GM19468 (cell line): Measurements from ENCODE around the gene TTLL5.

Experiments
- ATAC-seq: cut with Tn5 transposase; IDR thresholded peaks from one replicate; pipeline ENCODE4 v1.9.1; 2021; ENCODE audit warnings: mild to moderate bottlenecking, moderate library complexity, moderate number of reproducible peaks; ENCODE audit not compliant: unreplicated experiment; ENCODE audit errors: extremely low read depth

The TTLL5 gene

DNA sequence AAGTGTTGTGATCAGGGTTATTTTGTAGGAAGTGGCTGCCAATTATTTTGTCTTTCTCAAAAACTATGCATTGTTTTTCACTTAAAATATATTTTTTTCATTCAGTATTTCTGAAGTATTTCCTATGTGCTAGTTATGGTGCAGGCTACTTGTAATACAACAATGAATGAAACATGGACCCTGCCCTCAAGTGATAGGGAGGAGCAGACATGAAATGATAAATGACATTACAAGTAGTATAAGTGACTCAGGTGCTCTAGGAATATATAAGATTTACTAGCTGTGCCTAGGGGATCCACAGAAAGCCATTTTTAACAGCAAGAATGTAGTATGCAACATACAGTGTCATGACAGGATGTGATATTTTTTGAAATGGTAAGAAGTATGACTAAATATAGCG, 65.3 kb downstream of the TTLL5 start:
- no peak for ATAC-seq

DNA sequence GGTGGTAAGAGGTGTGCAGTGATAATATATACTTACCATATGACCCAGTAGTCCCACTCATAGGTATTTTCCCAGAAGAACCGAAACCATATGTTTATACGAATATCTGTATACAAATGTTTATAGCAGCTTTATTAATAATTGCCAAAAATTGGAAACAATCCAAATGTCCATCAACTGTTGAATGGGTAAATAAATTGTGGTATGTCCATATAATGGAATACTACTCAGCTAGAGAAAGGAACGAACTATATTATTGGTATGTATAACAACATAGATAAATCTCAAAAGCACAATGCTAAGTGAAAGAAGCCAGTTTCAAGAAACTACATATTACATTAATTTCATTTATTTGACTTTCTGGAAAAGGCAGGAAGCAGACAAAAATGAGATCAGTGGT, 66.1 kb downstream of the TTLL5 start:
- no peak for ATAC-seq

DNA sequence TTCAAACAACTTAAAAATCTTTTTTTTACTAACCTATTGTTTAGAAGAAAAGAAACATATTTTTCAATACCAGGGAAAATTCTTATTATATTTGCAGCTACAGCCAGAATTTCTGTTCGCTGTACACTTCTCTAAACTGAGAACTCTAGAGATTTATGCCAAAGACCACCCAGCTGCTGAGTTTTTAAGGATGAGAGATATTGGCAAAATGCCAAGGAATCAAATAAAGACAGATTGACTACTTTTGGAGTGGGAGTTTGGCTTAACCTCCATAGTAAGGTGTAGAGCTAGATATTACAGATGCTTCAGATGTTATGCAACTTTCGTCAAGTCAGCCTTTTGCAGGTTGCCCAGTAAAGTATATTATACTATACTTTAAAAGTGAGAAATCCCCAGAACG, 71.8 kb downstream of the TTLL5 start:
- ATAC-seq = no peak

DNA sequence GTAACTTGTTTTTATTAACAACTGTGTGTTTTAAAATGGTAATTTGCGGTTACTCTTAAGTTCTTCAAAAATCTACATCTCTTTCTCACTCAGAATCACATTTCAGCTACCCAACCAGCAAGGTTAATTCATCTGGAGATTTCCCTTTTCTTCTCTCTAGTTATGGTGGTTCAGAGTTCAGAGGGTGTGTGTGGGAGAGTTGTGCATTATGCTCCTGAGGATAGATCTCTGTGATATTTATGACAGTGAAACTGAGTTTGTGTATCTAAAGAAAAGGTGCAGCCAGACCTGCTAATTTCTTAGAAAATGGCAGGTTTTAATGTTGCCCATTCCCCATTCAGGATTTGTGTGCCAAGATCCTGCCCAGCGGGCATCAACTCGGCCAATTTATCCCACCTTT, 73.8 kb downstream of the TTLL5 start:
- ATAC-seq = no peak

DNA sequence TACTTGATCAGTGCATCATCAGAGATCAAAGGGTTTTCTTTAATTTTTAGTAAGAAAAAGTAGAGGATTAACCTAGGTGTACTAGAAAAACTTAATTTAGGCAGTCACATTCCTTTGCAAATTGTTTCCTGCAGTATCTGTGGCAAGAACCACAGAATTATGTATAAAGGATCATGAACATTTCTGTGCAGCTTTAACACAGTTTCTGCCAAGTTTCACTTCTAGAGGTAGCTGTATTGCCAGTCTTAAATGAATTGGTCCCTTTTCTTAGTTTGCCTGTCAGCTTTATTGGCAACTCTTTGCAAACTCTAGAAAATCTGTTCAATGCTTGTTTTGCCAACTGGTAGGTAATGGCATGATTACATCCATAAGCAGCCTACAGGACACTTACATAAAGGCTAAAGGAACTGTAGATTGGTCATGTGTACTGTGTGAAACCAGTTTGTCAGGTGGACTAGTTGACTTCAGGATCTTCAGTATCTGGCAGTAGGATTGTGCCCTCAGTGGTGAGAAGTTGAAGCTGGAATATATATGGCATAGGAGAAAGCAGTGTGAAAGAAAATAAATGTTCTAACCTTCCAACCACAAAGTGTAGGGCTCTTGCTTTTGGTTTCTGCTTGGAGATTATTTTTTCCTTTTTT, 75.9 kb downstream of the TTLL5 start:
- ATAC-seq = no peak

DNA sequence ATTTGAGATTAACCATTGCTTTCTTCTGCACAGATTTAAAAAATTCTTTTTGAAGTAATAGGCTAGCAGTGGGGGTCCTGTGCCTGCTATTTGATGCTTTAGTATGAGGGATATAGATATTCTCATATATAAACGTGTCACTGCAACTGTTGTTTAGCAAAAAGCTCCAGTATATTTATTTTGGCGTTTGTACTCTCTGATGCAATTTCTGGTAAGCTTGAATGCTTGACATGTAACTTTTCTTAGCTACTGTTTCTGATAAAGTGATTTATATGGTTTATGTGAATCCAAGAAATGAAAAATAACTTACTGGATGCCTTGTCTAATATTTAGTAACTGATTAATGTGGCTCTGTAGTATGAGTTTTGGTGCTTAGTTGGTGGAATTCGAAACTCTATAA, 77.1 kb downstream of the TTLL5 start:
- no peak for ATAC-seq

DNA sequence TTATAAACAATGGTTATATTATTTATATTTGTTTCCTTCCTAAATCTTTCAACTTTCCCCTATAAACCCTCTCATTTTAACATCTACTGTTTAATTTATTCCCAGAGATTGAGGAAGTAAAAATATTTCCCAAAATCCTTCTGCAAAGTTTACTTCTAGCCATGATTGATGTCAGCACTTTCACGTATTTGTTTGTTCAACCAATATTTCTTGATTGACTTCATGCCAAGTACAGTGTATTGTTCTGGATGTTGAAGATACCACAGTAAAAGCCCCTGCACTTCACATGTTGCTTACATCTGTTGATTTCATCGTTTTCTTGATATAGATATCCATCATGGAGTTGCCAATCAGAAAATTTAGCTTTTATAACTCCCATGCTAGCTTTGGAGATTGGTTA, 81.8 kb downstream of the TTLL5 start:
- ATAC-seq = no peak

DNA sequence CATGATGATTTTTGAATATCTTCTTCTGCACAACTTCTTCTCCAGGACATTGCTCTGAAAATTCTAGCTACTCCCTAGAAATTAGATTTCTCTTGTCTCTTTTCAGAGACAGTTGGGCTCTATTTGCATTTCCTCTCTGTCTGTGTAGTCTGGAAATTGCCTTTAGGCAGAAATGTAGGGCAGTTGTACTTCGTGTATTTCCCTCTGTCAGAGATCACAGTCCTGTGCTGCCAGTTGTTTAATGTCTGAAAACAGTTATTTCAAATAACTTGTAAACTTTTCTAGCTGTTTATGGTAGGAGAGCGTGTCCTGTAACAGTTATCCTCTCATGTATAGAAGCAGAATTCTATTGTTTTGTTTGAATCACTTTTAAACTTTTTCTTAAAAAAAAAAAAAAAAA, 86.9 kb downstream of the TTLL5 start:
- ATAC-seq = no peak

DNA sequence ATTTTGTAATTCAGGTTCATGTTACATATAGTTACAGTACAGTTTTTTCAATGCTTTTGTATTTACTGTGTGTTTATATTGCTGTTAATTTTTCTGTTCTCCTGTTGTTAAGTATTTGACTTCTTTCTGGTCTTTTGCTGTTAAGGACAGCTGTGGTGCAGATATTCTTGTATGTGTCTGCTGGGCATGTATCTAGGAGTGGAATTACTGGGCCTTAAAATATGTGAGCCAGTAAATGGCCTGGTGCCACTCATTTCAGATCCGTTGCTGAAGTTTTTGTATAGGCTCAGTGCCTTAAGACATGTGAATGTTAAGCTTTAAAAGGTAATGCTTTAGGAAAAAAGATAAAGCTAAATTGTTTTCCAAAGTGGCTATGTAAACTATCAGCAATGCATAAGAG, 87.3 kb downstream of the TTLL5 start:
- ATAC-seq = no peak

DNA sequence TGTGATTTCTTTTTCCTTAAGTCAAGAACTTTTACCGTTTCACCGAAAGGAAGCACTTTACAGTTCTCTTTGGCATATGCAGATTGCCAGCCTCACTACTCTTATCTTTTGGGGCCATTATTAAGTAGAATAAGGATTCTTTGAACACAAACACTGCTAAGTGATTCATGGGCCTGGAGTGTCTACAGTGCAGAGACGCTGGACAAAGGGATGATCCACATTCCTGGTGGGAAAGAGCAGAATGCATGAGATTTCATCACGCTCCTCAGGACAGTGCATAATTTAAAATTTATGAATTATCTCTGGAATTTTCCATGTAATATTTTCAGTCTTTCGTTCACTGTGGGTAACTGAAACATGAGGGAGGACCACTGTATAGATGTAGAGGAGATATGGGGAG, 90.2 kb downstream of the TTLL5 start:
- no peak for ATAC-seq

DNA sequence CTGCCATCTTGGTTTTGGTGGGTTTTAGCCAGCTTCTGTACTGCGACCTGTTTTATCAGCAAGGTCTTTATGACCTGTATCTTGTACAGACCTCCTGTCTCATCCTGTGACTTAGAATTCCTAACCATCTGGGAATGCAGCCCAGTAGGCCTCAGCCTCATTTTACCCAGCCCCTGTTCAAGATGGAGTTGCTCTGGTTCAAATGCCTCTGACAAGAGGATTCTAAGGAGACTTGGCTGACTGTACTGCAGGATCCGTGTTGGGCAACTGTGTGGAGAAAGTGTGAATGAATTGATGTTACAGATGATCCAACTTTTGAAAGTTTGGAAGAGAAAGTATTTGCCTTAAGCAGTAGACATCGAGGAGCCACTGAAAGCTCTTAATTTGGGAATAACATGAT, 91.0 kb downstream of the TTLL5 start:
- ATAC-seq = no peak

DNA sequence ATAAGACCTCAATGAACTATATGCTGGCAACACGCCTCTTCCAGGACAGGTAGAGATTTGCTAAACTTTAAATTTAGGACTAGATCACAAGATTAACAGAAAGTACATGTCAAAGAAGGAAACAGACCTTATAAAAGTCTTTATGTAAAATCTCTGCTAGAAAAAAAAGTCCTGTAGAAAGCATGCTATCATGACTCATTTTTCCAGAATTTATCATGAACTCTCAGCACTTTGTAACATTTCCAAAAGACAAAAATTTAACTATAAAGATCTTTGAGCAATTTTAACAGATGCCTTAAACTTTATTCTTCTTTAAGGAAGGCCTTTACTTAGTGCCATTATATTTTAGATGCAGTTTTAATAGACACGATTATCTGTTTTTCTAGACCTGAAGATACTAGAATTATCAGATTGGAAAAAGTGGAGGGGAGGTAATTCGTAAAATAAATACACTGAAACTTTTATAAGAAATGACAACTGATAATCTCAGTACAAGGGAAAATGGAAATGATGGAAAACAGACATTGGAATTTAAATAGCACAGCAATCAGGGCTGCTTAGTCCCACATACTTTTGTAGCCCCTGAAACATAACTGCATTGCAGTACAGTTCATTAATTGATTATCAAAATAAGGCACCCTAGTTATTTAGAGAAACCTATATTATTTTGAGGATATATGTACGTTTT, 92.0 kb downstream of the TTLL5 start:
- no peak for ATAC-seq

DNA sequence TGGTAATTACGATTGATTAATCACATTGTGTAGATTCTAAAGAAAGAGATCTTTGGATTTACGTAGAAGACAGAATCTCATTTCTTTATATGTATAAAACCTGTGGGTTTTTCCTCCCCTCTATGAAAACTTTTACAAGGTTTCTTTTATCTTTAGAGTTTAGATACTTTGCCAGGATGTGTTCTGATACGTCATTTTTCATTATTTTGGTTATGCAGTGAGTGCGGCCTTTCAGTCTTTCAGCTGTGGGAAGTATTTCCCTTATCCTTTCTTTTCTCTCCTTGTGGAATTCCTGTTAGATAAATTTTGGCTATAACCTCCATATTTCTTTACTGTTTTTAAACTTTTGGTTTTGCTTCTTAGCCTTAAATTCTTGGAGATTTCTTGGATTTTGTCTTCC, 92.7 kb downstream of the TTLL5 start:
- ATAC-seq = no peak

DNA sequence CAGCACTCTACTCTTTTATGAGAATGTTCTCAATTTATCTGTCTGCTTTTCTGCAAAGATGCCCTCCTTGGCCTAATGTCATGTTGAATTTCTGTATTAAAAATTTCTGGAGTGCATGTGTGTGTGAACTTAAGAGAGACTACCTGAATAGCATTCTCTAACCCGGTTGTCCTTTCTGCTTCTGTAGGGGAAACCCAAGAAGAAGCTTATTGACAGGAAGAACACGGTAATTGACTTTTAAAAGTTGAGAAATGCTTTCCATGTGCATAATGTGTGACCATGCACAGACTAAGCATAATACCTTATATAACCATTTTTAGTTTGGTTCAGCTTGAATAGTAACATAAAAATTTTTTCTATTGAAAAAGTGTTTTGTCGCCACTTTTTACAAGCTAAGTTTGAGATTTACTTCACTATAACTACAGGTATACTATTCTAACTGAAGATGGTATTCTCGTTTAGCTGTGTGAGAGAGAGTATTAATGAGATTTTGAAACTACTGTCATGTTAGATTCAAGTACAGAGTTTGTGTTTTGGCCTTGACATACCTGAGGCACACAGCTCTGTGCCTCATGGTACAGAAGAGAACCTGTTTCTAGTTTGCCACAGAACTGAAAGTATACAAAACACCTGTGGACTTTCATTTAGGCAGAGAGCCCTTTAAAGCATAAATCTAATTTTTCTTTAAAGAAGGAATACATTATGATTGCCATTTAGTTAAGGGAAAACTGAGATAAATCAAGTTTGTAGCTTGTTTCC, 96.8 kb downstream of the TTLL5 start:
- no peak for ATAC-seq

DNA sequence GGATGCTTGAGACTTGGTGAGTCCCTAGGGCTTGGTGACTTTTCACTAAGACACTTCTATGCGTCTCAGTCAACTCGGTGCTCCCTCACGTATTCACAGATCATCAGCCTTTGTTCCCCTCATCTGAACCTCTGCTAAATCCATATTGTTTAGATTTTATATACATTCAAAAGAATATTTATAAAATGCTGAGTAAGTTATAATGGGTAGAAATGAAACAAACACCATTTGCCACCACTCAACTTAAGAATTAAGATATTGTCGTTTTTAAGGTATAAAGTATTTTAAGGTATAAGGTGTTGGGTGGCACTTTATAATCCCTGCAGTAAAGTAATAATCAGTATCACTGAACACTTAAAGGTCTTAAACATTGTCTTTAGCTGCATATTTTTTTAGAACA, 103.0 kb downstream of the TTLL5 start:
- ATAC-seq = no peak

DNA sequence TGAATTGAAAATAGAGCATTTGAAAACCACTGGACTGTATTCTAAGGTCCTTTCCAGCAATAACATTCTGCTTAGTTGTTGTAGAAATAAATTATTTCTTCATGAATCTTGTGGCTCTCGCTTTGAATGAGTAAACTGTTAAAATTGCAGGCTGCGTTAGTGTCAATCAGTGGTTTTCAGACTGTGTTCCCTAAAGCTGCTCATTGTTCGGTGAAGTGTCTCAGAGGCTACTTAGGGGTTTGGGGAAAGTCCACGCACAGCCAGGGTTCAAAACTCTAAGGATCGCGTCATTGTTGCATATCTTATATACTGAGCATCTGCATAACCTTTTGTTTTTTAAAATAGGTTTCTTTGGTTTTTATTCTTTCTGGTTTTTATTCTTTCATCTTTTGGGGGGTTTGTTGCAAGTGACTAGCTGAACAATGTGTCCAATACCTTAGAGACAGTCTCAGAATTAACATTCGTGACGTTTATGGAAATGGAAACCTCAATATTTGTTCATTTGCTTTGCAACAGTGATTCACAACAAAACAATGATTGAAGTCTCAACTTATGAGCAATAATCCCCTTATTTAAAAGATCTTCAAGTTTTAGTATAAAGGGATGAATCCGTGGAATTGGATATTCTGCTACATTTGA, 108.1 kb downstream of the TTLL5 start:
- ATAC-seq = no peak

DNA sequence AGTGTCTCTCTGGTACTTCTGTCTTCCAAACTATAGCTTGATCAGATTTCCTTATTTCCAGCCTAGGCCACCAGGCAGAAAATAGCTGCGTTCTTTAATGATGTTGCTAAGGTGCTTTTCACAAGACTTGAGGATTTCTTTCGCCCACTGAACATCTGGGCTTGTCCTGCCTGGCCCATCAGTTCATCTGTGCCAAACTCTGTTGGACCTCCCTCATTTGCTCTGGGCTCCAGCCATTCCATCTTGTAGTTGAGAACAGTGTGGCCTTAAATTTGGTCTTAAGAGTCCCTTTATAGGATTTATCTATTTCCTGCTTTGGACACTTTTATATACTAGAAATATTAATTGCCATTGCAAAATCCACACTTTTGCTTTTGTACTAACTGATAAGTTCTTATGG, 109.6 kb downstream of the TTLL5 start:
- no peak for ATAC-seq

DNA sequence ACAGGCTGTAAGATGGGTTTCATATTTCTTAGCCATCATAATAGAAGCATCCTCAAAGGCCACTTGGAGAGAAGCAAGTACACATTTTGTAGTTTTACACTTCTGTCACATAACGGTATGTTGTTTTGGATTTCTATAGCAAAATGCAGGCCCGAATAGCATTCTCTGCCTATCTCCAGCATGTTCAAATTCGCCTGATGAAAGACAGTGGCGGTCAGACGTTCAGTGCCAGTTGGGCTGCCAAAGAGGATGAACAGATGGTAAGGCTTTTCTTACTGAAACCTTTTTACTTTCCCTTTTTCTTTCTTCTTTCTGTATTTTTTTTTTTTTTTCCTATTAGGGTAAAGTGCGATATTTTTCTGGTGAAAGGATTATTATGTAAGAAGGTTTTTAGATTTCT, 110.5 kb downstream of the TTLL5 start:
- no peak for ATAC-seq

DNA sequence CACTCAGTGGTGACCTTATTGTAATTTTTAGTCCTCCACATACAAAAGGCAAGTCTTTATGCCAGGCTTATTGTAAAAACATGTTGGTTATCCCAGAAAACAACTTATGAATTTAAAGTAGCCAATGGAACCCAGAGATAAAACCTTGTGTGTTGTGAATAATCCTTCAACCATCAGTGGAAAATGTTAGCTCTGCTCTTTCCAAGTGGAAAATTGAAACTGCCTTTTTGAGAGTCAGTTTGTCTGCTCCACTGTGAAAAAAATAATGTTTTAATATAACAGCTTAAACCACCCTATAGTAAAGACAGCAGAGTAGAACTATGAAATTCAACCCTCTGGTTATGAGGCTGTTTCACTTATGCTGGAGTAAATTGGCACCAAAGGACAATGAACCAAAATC, 112.0 kb downstream of the TTLL5 start:
- ATAC-seq = no peak

DNA sequence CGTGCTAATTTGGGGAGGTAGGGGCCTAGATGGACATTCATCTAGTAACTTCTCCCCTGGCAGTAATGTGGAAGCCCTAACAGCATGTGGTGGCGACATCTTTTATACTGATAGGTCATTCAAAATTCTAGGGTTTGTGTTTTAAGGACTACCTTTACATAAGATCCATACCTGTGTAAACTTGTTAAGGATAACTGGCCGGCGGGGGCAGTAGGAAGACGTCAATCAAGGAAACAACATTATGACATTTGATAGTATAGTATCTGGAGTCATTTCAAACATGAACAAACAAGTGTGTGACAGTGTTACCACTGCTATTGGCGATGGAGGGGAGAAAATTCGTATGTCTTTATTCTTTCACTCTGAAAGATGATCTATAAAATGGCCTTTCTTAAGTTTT, 120.0 kb downstream of the TTLL5 start:
- no peak for ATAC-seq

DNA sequence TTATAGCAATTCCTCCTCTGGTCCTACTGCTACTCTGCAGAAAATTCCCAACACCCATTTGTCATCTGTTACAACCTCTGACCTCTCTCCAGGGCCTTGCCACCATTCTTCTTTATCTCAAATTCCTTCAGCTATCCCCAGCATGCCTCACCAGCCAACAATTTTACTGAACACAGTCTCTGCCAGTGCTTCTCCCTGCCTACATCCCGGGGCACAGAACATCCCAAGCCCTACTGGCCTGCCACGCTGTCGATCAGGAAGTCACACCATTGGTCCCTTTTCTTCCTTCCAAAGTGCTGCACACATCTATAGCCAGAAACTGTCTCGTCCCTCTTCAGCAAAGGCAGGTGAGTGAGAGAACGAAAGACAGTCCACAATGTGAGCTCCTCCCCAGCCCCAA, 122.1 kb downstream of the TTLL5 start:
- no peak for ATAC-seq
